Body of pancreas (tissue), 4 donors: ENCODE results near the gene PLOD1. TPM values are rescaled to one million over a fixed set of nuclear protein-coding genes. Genes with fewer than 3 reads are reported as not detected.

Experiments used
- ATAC-seq: fragments of 150-250 bp; one replicate; pipeline ENCODE4 v1.9.1; 2016
- DNase-seq, 4 donors: peaks; one replicate each; pipeline ENCODE4 v3.0.0-alpha.2; 2019
- H3K27ac ChIP-seq, 4 donors: fragments of 200-600 bp; sonication (generic); 1 replicate in 3 of 4; 2 replicates in 1 of 4; pipeline versions ENCODE4 v1.5.1 to v1.6.1; 2016 to 2019; ENCODE audit warnings: mild to moderate bottlenecking in 1 of 4, mixed read lengths in 1 of 4, moderate library complexity in 1 of 4
- H3K27me3 ChIP-seq, 2 donors: fragments of 200-600 bp; sonication (generic); one replicate each; pipeline ENCODE4 v1.6.0; 2016; ENCODE audit warnings: mild to moderate bottlenecking in 1 of 2
- H3K36me3 ChIP-seq, 2 donors: fragments of 200-600 bp; sonication (generic); replicated peaks in 1 of 2; 2 replicates each; pipeline ENCODE4 v1.5.1; 2016; ENCODE audit warnings: low read depth in 2 of 2; ENCODE audit not compliant: insufficient read depth in 1 of 2
- H3K4me1 ChIP-seq: fragments of 200-600 bp; sonication (generic); one replicate; pipeline ENCODE4 v1.6.0; 2016
- H3K4me3 ChIP-seq, 2 donors: fragments of 200-600 bp; sonication (generic); 1 replicate in 1 of 2; 2 replicates in 1 of 2; pipeline ENCODE4 v1.5.1; 2016 to 2019
- H3K9me3 ChIP-seq, 3 donors: fragments of 200-600 bp; sonication (generic); 1 replicate in 2 of 3; 2 replicates in 1 of 3; pipeline ENCODE4 v1.5.1; 2016
- POLR2A ChIP-seq, 3 donors: fragments of 450-650 bp; IDR thresholded peaks; one replicate each; pipeline ENCODE4 v1.6.1; 2016; ENCODE audit warnings: antibody characterized with exemption in 3 of 3, mild to moderate bottlenecking in 2 of 3
- WGBS, 2 donors: methylation state at CpG; one replicate each; pipeline ENCODE4 v1.1.5; 2017; 5-methylcytosine and 5-hydroxymethylcytosine counted together
- intact Hi-C: fragments of 100-400 bp; cut with DNase I; formaldehyde crosslinking; loops from one replicate; pipeline ENCODE4 v1.15.1; 2023
- total RNA-seq, 2 donors: library from RNA; depleted of rRNA; stranded (reverse); fragments of >200 nt; gene quantifications; one replicate each; pipeline ENCODE4 v1.1.0, GENCODE V29; 2016
- TF ChIP-seq, protein P1 (sequence below), 7 experiments: fragments of 450-650 bp in 4 of 7; fragments of 200-600 bp in 3 of 7; sonication (generic) in 3 of 7; IDR thresholded peaks; one replicate each; pipeline ENCODE4 v1.5.1; 2016 to 2019; ENCODE audit warnings: antibody characterized with exemption in 7 of 7

PLOD1 gene
- total RNA-seq, 2 donors from 2014 or later = 30.9 to 39.6 TPM

DNA sequence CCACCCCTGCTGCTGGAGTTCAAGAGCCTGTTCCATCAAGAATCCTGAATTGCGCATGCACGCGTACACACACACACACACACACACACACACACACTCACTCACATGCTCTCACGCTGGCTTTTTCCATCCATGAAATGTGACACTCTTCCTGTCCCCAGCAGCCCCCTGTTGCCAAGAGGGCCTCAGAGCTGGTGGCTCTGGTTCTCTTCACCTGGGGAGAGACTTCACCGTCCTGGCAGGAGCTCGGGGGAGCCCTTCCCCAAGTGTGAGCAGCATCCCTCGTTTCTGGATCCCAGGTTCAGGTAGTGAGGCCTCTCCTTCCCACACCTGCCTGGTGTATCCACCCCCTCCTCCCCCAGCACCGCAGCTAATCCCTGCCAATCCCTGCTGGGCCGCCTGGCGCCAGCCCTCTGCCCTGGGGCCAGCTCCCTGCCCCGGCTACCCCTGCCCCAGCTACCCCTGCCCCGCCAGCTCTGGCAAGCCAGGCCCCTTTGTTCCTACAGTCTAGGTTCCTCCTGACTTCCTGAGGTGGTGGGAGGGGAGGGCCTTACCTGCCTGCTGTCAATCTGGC lies 9.9 kb downstream of the PLOD1 start:
- Histone ChIP-seq H3K9me3 (no peaks in the 10 kb centered on the region), H3K36me3 (no peaks in the 10 kb centered on the region), H3K27ac (no peak overlapping the region), H3K27me3 (no peaks in the 10 kb centered on the region), H3K4me1 (peaks cover 6% of the 10 kb centered on the region), H3K4me3 (no peak overlapping the region)
- WGBS, 2 donors = 81 to 82% methylated on average over 9 to 12 of the region's 12 CpGs
- ATAC-seq = no peak
- intact Hi-C loops = no loop called here
- TF ChIP-seq POLR2A (IDR thresholded peaks at IDR 0.05) = no peak
- TF ChIP-seq, protein P1, sequence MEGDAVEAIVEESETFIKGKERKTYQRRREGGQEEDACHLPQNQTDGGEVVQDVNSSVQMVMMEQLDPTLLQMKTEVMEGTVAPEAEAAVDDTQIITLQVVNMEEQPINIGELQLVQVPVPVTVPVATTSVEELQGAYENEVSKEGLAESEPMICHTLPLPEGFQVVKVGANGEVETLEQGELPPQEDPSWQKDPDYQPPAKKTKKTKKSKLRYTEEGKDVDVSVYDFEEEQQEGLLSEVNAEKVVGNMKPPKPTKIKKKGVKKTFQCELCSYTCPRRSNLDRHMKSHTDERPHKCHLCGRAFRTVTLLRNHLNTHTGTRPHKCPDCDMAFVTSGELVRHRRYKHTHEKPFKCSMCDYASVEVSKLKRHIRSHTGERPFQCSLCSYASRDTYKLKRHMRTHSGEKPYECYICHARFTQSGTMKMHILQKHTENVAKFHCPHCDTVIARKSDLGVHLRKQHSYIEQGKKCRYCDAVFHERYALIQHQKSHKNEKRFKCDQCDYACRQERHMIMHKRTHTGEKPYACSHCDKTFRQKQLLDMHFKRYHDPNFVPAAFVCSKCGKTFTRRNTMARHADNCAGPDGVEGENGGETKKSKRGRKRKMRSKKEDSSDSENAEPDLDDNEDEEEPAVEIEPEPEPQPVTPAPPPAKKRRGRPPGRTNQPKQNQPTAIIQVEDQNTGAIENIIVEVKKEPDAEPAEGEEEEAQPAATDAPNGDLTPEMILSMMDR (IDR thresholded peaks at IDR 0.05) = no peak
- no peak for DNase-seq

DNA sequence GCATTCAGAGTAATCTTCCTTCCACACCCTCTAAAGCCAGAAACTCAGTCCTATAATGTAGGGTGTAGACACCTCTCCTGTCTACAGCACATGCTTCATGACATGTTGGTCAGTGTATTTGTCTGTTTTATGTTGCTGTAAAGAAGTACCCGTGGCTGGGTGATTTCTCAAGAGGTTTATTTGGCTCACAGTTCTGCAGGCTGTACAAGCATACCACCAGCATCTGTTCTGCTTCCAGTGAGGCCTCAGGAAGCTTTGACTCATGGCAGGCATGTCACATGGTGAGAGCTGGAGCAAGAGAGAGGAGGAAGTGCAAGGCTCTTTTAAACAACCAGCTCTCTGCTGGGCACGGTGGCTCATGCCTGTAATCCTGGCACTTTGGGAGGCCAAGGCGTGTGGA lies 12.1 kb downstream of the PLOD1 start:
- Histone ChIP-seq H3K4me1 (no peaks in the 10 kb centered on the region), H3K4me3 (no peak overlapping the region), H3K36me3 (no peaks in the 10 kb centered on the region), H3K9me3 (no peaks in the 10 kb centered on the region), H3K27ac (no peak overlapping the region), H3K27me3 (no peaks in the 10 kb centered on the region)
- intact Hi-C loops = no loop called here
- 76 to 79% methylated on average over 3 of the region's 3 CpGs for WGBS, 2 donors
- no peak for ATAC-seq
- TF ChIP-seq POLR2A (IDR thresholded peaks at IDR 0.05) = no peak
- TF ChIP-seq, protein P1 (IDR thresholded peaks at IDR 0.05) = no peak
- no peak for DNase-seq

DNA sequence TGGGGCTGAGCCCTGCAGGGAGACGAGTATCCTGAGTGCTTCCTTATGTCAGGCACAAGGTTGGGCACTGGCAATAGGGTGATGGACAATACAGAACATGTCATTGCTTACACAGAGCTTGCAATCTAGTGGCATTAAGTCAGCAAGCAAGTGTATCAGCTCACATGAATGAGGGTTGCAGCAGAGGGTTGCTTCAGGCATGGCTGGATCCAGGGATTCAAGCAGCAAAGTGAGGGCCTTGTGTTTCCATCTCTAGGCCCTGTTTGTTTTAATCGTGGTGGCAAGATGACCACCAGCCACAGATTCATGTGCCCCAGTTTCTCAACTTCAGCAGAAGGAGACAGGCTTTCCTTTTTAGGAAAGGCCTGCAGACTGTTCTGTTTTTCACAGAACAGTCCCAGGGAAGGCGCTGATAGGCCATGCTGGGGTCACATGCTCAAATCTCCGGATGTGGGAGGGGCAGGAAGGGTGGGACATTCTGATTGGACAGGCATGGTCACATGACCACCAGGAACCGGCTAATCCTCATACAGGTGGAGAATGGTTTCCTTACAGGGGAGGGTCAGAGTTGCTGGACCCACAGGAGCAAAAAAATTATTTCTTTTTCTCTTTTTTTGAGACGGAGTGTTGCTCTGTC lies 14.4 kb downstream of the PLOD1 start:
- Histone ChIP-seq H3K36me3 (no peaks in the 10 kb centered on the region), H3K9me3 (no peaks in the 10 kb centered on the region)
- TF ChIP-seq, protein P1 (IDR thresholded peaks at IDR 0.05) = no peak
- TF ChIP-seq POLR2A (IDR thresholded peaks at IDR 0.05) = no peak

DNA sequence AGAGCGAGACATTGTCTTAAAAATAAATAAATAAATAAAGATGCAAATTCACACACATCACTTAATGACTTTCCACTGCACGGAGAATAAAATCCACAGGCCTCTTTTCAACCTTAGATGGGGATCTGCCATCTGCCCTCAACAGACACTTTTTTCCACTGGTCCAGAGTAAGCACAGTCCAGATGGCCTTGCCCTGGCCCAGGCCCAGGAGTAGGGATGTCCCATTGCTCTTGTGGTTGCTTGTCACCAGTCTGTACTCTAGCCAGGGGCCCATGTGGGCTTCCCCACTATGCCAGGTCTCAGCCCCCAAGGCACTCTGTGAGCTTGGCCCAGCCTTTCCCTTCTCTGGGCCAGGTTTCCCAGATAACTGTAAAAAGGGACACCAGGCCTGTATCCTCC lies 17.4 kb downstream of the PLOD1 start:
- Histone ChIP-seq H3K27ac (no peak overlapping the region), H3K27me3 (no peaks in the 10 kb centered on the region), H3K4me1 (no peaks in the 10 kb centered on the region), H3K36me3 (no peaks in the 10 kb centered on the region), H3K4me3 (no peak overlapping the region), H3K9me3 (no peaks in the 10 kb centered on the region)
- intact Hi-C loops = no loop called here
- TF ChIP-seq, protein P1 (IDR thresholded peaks at IDR 0.05) = no peak
- no peak for TF ChIP-seq POLR2A (IDR thresholded peaks at IDR 0.05)
- ATAC-seq = no peak
- DNase-seq = no peak
- 92 to 93% methylated on average over 2 of the region's 2 CpGs for WGBS, 2 donors

More for the DNA sequence above, 14.4 kb downstream of the PLOD1 start:
- no peak for ATAC-seq
- H3K4me1 ChIP-seq = no peaks in the 10 kb centered on the region
- no peak for DNase-seq
- intact Hi-C loops = no loop called here
- no peak overlapping the region for H3K27ac ChIP-seq
- H3K27me3 ChIP-seq = no peaks in the 10 kb centered on the region
- no peak overlapping the region for H3K4me3 ChIP-seq
- WGBS, 2 donors = 86 to 88% methylated on average over 6 of the region's 6 CpGs
